Upper lobe of right lung (tissue), 1 donor: Measurements from ENCODE around the gene CPB2. TPM values are rescaled to one million over a fixed set of nuclear protein-coding genes. Genes with fewer than 3 reads are reported as not detected.

Experiments used
- ATAC-seq: fragments of 200-7000 bp; cut with Tn5 transposase; one replicate; pipeline ENCODE4 v1.9.1; 2020; ENCODE audit warnings: mild to moderate bottlenecking, moderate library complexity
- DNase-seq: peaks from one replicate; pipeline ENCODE4 v3.0.0-alpha.2; 2020
- H3K27ac ChIP-seq: fragments of 200-600 bp; one replicate; pipeline ENCODE4 v1.8.0; 2022
- H3K27me3 ChIP-seq: fragments of 200-600 bp; one replicate; pipeline ENCODE4 v1.8.0; 2022; ENCODE audit warnings: mild to moderate bottlenecking
- H3K36me3 ChIP-seq: fragments of 200-600 bp; one replicate; pipeline ENCODE4 v1.8.0; 2022
- H3K4me1 ChIP-seq: fragments of 200-600 bp; one replicate; pipeline ENCODE4 v1.8.0; 2022
- H3K4me3 ChIP-seq: fragments of 200-600 bp; one replicate; pipeline ENCODE4 v1.8.0; 2022; ENCODE audit warnings: mild to moderate bottlenecking
- H3K9me3 ChIP-seq: fragments of 200-600 bp; one replicate; pipeline ENCODE4 v1.8.0; 2022
- CTCF ChIP-seq: fragments of 200-600 bp; IDR thresholded peaks from one replicate; pipeline ENCODE4 v1.8.0; 2022; ENCODE audit warnings: antibody characterized with exemption
- intact Hi-C: fragments of 100-400 bp; cut with DNase I; formaldehyde crosslinking; loops from one replicate; pipeline ENCODE4 v1.11.0; 2022
- long read RNA-seq: library from polyadenylated mRNA; unstranded; transcript quantifications from one replicate; pipeline ENCODE4 v2.0.0, GENCODE V29; 2021
- total RNA-seq: library from RNA; stranded (reverse); fragmentation: NEBNext Ultra II Directional; extraction: Animal tissue kit (Norgen Biotek cat#: 25700); gene quantifications from one replicate; pipeline ENCODE4 v1.2.1, GENCODE V29; 2021
- donor health status: DM: no; HTN: yes; CAD: no; lungs with severe emphysema.

The CPB2 gene
- total RNA-seq = 74.4 TPM
- long read RNA-seq, transcript CPB2-203 (11 exons, 1,700 nt) = major isoform, 58 of 71 reads
- long read RNA-seq, partial matches to known transcripts = 7 of 71 reads
- long read RNA-seq, other reads (novel, unspliced or antisense) = 6 of 71 reads

DNA sequence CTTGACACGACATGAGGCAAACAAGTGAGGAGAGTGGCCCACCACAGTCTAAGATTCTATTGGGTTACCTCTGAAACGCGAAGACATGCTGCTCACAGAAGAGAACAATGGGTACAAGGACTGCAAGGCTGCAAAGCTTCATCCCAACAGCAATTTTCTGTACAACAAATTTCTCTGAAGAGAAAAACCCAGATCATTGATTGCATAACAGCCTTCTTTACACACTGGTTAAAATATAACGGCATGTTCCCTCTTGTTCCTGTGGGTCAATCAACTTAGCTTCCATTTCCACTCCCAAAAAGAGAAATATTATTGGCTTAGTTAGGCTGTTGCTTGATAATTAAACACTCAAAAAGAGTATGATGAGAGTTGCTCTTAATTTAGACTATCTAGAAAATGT is at the start of gene CPB2:
Gene CPB2, minus strand, starts transcription at position 166 of the 400 bp plus-strand sequence. Its CDS starts 24 bp downstream, at position 142.
- Histone ChIP-seq H3K4me1 (peaks cover 16% of the 10 kb centered on the region), H3K27me3 (no peaks in the 10 kb centered on the region), H3K4me3 (peak within 1 kb of the TSS; percentile 32), H3K27ac (peak within 1 kb of the TSS; percentile 26), H3K36me3 (no peaks in the 10 kb centered on the region), H3K9me3 (no peaks in the 10 kb centered on the region)
- ATAC-seq = peak; percentile 57
- TF ChIP-seq CTCF = no peak
- no peak for DNase-seq
- intact Hi-C loops = no loop called here

GRCh38 chr13:46154136-46154801 is 49.4 kb upstream of the CPB2 start:
- no peak overlapping the region for H3K4me3 ChIP-seq
- no peak for TF ChIP-seq CTCF
- intact Hi-C loops = no loop called here
- ATAC-seq (no peak), DNase-seq (no peak)
- H3K27ac ChIP-seq = no peak overlapping the region
- H3K27me3 ChIP-seq = no peaks in the 10 kb centered on the region
- no peaks in the 10 kb centered on the region for H3K4me1 ChIP-seq
- peaks cover 53% of the 10 kb centered on the region for H3K36me3 ChIP-seq
- no peaks in the 10 kb centered on the region for H3K9me3 ChIP-seq

- Histone ChIP-seq H3K4me1 (no peaks in the 10 kb centered on the region), H3K27ac (no peak overlapping the region), H3K36me3 (peaks cover 46% of the 10 kb centered on the region), H3K27me3 (no peaks in the 10 kb centered on the region), H3K4me3 (no peak overlapping the region), H3K9me3 (no peaks in the 10 kb centered on the region)
- intact Hi-C loops = no loop called here
- no peak for TF ChIP-seq CTCF
- no peak for DNase-seq
- no peak for ATAC-seq
Measured at GRCh38 chr13:46152627-46153328, 47.9 kb upstream of the CPB2 start.

GRCh38 chr13:46150134-46150693 is 45.4 kb upstream of the CPB2 start:
- Histone ChIP-seq H3K9me3 (no peaks in the 10 kb centered on the region), H3K27me3 (no peaks in the 10 kb centered on the region), H3K36me3 (peaks cover 30% of the 10 kb centered on the region), H3K4me3 (no peak overlapping the region), H3K4me1 (no peaks in the 10 kb centered on the region), H3K27ac (no peak overlapping the region)
- intact Hi-C loops = no loop called here
- no peak for ATAC-seq
- DNase-seq = no peak
- no peak for TF ChIP-seq CTCF

DNA sequence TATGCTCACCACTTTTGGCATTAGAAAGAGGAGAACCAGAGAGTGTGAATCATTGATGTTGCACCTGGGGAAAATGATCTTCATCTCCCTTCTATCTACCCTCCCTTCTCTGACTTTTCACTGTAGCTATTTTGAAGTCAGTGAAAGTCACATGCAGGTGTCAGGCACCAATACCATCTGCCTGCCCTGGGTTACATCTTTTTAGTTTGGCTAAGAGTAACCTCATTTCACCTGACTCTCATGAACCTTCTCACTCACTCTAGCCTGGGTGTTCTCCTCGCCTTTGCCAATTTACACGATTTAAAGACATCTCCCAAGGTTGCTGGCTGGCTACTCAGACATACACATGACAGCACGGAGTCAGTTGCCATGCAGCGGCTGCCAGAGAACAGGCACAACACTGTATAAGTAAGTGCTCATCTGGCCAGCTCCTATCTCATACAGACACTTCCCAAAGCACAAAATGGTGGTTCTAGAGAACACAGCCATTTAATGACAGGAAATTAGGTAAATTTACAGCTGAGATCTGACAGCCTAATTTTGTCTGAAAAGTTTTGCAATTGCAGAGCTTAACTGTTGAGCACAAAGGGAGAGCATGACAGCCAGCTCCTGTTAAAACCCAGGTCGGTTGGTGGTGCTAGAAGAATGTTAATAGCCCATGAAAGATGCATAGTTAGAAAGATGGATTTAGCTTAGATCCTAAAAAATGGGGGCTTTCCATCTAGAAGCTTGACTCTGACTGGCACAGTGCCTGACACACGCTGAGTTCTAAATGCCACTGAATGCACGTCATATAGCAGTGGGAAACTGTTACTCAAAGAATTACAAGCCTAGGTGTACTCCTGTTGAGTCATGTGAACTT is 44.7 kb upstream of the CPB2 start:
- no peak overlapping the region for H3K4me3 ChIP-seq
- no peak for TF ChIP-seq CTCF
- H3K27ac ChIP-seq = no peak overlapping the region
- intact Hi-C loops = no loop called here
- no peaks in the 10 kb centered on the region for H3K9me3 ChIP-seq
- no peaks in the 10 kb centered on the region for H3K4me1 ChIP-seq
- H3K27me3 ChIP-seq = no peaks in the 10 kb centered on the region
- H3K36me3 ChIP-seq = peaks cover 26% of the 10 kb centered on the region
- no peak for ATAC-seq
- DNase-seq = no peak
